ENCODE measurements around the gene DDX39A. TPM values are rescaled to one million over a fixed set of nuclear protein-coding genes. Genes with fewer than 3 reads are reported as not detected.
"Not testable (repeated sequence)": the region's sequence is repeated elsewhere in the genome, so short reads cannot be mapped to it uniquely, and the experiment has no call there.

Gene DDX39A
- 95.5 TPM for polyA plus RNA-seq (2013, experiment 1 of 4)
- polyA plus RNA-seq (2013, experiment 2 of 4) = 91.5 TPM
- polyA plus RNA-seq (2013, experiment 3 of 4) = 78.7 TPM
- polyA plus RNA-seq (2013, experiment 4 of 4) = 76.2 TPM

DNA sequence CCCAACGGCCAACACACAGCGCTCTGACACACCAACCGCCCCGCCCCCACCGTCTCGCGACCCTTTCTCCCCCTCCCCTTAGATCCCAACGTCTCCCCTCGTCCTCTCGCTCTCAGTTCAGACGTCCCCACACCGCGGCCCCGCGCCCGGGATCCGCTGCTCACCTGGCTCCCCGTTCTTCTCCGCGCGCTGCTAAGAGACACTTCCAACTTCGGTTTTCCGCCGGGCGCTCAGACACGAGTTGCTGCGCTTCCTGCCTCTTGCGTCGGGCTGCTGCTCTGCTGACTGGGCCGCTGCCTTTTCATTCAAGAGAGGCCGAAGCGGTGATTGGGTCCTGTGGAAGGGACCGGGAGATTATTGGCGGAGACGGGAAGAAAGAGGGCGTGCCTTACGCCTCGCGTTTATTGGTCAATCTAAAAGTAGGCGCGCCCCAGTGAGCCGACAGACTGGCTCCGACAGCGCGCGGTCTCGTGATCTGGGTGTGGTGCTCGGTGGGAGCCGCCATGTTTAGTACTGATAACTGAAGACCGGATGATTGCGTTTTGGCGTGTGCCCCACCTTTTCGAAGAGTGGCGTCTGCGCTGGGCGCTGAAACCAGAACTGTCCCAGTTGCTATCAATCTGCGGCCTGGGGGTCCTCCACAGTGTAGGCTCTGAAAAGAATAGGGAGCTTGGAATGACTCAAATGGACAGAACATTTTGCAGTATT is at the start of gene DDX39A:
Gene DDX39A, minus strand, starts transcription at position 236 of the 708 bp plus-strand sequence. CDS start 6,121 bp downstream, outside the sequence.
- Histone ChIP-seq H3K9me3 (ENCODE audit: control insufficient read depth, low read length) (no peaks in the 10 kb centered on the region), H3K4me3 (ENCODE audit: insufficient read depth, low read depth, low read length) (peak within 1 kb of the TSS; percentile 88), H3K27ac (ENCODE audit: insufficient read depth, low read depth, low read length, poor library complexity, severe bottlenecking) (peak within 1 kb of the TSS; percentile 87), H3K4me1 (ENCODE audit: control insufficient read depth, insufficient read depth, low read length) (peaks cover 13% of the 10 kb centered on the region), H3K36me3 (ENCODE audit: control insufficient read depth, insufficient read depth, low read length) (no peaks in the 10 kb centered on the region), H3K27me3 (ENCODE audit: control insufficient read depth, insufficient read depth, low read length, poor library complexity, severe bottlenecking) (no peaks in the 10 kb centered on the region)
- 0 to 1% methylated on average over 57 of the region's 57 CpGs for WGBS, 2 experiments

GRCh38 chr19:14467816-14468215 is 48.7 kb upstream of the DDX39A start:
- WGBS, 2 experiments = 82 to 85% methylated on average over 9 of the region's 9 CpGs
- no peak overlapping the region for H3K4me3 ChIP-seq (ENCODE audit: insufficient read depth, low read depth, low read length)
- no peaks in the 10 kb centered on the region for H3K9me3 ChIP-seq (ENCODE audit: control insufficient read depth, low read length)
- no peak overlapping the region for H3K27ac ChIP-seq (ENCODE audit: insufficient read depth, low read depth, low read length, poor library complexity, severe bottlenecking)
- H3K4me1 ChIP-seq (ENCODE audit: control insufficient read depth, insufficient read depth, low read length) = peaks cover 5% of the 10 kb centered on the region
- peaks cover 7% of the 10 kb centered on the region for H3K27me3 ChIP-seq (ENCODE audit: control insufficient read depth, insufficient read depth, low read length, poor library complexity, severe bottlenecking)
- peaks cover 24% of the 10 kb centered on the region for H3K36me3 ChIP-seq (ENCODE audit: control insufficient read depth, insufficient read depth, low read length)

DNA sequence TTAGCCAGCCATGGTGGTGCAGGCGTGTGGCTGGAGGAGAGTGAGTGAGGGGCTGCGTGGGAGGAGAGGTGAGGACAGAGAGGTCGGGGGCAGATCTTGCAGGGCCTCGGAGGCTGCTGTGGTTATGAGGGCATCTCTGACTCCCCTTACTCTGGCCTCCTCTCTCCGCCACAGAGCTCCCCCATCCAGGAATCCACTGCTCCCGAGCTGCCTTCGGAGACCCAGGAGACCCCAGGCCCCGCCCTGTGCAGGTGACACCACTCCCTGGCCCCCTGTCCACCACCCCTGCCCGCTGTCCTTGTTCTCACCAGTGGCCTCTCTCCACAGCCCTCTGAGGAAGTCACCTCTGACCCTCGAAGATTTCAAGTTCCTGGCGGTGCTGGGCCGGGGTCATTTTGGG is 48.2 kb upstream of the DDX39A start:
- no peak overlapping the region for H3K4me3 ChIP-seq (ENCODE audit: insufficient read depth, low read depth, low read length)
- no peaks in the 10 kb centered on the region for H3K9me3 ChIP-seq (ENCODE audit: control insufficient read depth, low read length)
- 94 to 95% methylated on average over 12 of the region's 12 CpGs for WGBS, 2 experiments
- H3K36me3 ChIP-seq (ENCODE audit: control insufficient read depth, insufficient read depth, low read length) = peaks cover 27% of the 10 kb centered on the region
- peaks cover 2% of the 10 kb centered on the region for H3K27me3 ChIP-seq (ENCODE audit: control insufficient read depth, insufficient read depth, low read length, poor library complexity, severe bottlenecking)
- no peak overlapping the region for H3K27ac ChIP-seq (ENCODE audit: insufficient read depth, low read depth, low read length, poor library complexity, severe bottlenecking)
- peaks cover 1% of the 10 kb centered on the region for H3K4me1 ChIP-seq (ENCODE audit: control insufficient read depth, insufficient read depth, low read length)

GRCh38 chr19:14463747-14464146 is 44.6 kb upstream of the DDX39A start:
- 95 to 97% methylated on average over 21 of the region's 21 CpGs for WGBS, 2 experiments
- Histone ChIP-seq H3K9me3 (ENCODE audit: control insufficient read depth, low read length) (no peaks in the 10 kb centered on the region), H3K36me3 (ENCODE audit: control insufficient read depth, insufficient read depth, low read length) (peaks cover 27% of the 10 kb centered on the region)

GRCh38 chr19:14462401-14462800 is 43.3 kb upstream of the DDX39A start:
- not testable (repeated sequence) for H3K4me1 ChIP-seq (ENCODE audit: control insufficient read depth, insufficient read depth, low read length); H3K4me3 ChIP-seq (ENCODE audit: insufficient read depth, low read depth, low read length); H3K27me3 ChIP-seq (ENCODE audit: control insufficient read depth, insufficient read depth, low read length, poor library complexity, severe bottlenecking); H3K9me3 ChIP-seq (ENCODE audit: control insufficient read depth, low read length); H3K27ac ChIP-seq (ENCODE audit: insufficient read depth, low read depth, low read length, poor library complexity, severe bottlenecking)
- WGBS, 2 experiments = 95 to 97% methylated on average over 7 of the region's 7 CpGs
- peaks cover 26% of the 10 kb centered on the region for H3K36me3 ChIP-seq (ENCODE audit: control insufficient read depth, insufficient read depth, low read length)

More at GRCh38 chr19:14463747-14464146, 44.6 kb upstream of the DDX39A start:
- no peak overlapping the region for H3K4me3 ChIP-seq (ENCODE audit: insufficient read depth, low read depth, low read length)
- H3K27me3 ChIP-seq (ENCODE audit: control insufficient read depth, insufficient read depth, low read length, poor library complexity, severe bottlenecking) = no peaks in the 10 kb centered on the region
- H3K27ac ChIP-seq (ENCODE audit: insufficient read depth, low read depth, low read length, poor library complexity, severe bottlenecking) = no peak overlapping the region
- no peaks in the 10 kb centered on the region for H3K4me1 ChIP-seq (ENCODE audit: control insufficient read depth, insufficient read depth, low read length)

GRCh38 chr19:14460935-14461334 is 41.8 kb upstream of the DDX39A start:
- WGBS, 2 experiments = 92 to 96% methylated on average over 2 of the region's 2 CpGs
- Histone ChIP-seq H3K4me1 (ENCODE audit: control insufficient read depth, insufficient read depth, low read length) (no peaks in the 10 kb centered on the region), H3K27ac (ENCODE audit: insufficient read depth, low read depth, low read length, poor library complexity, severe bottlenecking) (no peak overlapping the region), H3K9me3 (ENCODE audit: control insufficient read depth, low read length) (no peaks in the 10 kb centered on the region), H3K36me3 (ENCODE audit: control insufficient read depth, insufficient read depth, low read length) (peaks cover 22% of the 10 kb centered on the region), H3K4me3 (ENCODE audit: insufficient read depth, low read depth, low read length) (no peak overlapping the region), H3K27me3 (ENCODE audit: control insufficient read depth, insufficient read depth, low read length, poor library complexity, severe bottlenecking) (no peaks in the 10 kb centered on the region)

- no peak overlapping the region for H3K27ac ChIP-seq (ENCODE audit: insufficient read depth, low read depth, low read length, poor library complexity, severe bottlenecking)
- no peaks in the 10 kb centered on the region for H3K9me3 ChIP-seq (ENCODE audit: control insufficient read depth, low read length)
- peaks cover 22% of the 10 kb centered on the region for H3K36me3 ChIP-seq (ENCODE audit: control insufficient read depth, insufficient read depth, low read length)
- H3K4me3 ChIP-seq (ENCODE audit: insufficient read depth, low read depth, low read length) = no peak overlapping the region
- 92 to 96% methylated on average over 5 of the region's 5 CpGs for WGBS, 2 experiments
- no peaks in the 10 kb centered on the region for H3K4me1 ChIP-seq (ENCODE audit: control insufficient read depth, insufficient read depth, low read length)
- no peaks in the 10 kb centered on the region for H3K27me3 ChIP-seq (ENCODE audit: control insufficient read depth, insufficient read depth, low read length, poor library complexity, severe bottlenecking)
These were observed 40.6 kb upstream of the DDX39A start for GRCh38 chr19:14459703-14460102.

DNA sequence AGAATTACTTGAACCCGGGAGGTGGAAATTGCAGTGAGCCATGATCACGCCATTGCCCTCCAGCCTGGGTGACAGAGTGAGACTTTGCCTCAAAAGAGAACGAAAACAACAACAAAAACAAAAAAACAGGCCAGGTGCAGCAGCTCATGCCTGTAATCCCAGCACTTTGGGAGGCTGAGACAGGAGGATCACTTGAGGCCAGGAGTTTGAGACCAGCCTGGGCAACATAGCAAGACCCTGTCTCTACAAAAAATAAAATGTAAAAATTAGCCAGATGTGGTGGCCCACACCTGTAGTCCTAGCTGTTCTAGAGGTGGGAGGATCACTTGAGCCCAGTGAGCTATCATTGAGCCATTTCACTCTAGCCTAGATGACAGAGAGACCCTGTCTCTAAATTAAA is 33.2 kb upstream of the DDX39A start:
- peaks cover 29% of the 10 kb centered on the region for H3K36me3 ChIP-seq (ENCODE audit: control insufficient read depth, insufficient read depth, low read length)
- WGBS, 2 experiments = 86 to 91% methylated on average over 3 of the region's 3 CpGs
- H3K4me1 ChIP-seq (ENCODE audit: control insufficient read depth, insufficient read depth, low read length) = not testable (repeated sequence)

GRCh38 chr19:14450876-14451275 is 31.7 kb upstream of the DDX39A start:
- H3K4me1 ChIP-seq (ENCODE audit: control insufficient read depth, insufficient read depth, low read length) = no peaks in the 10 kb centered on the region
- H3K9me3 ChIP-seq (ENCODE audit: control insufficient read depth, low read length) = no peaks in the 10 kb centered on the region
- no peak overlapping the region for H3K4me3 ChIP-seq (ENCODE audit: insufficient read depth, low read depth, low read length)
- no peak overlapping the region for H3K27ac ChIP-seq (ENCODE audit: insufficient read depth, low read depth, low read length, poor library complexity, severe bottlenecking)
- H3K36me3 ChIP-seq (ENCODE audit: control insufficient read depth, insufficient read depth, low read length) = peaks cover 40% of the 10 kb centered on the region
- 95 to 96% methylated on average over 19 of the region's 19 CpGs for WGBS, 2 experiments
- no peaks in the 10 kb centered on the region for H3K27me3 ChIP-seq (ENCODE audit: control insufficient read depth, insufficient read depth, low read length, poor library complexity, severe bottlenecking)

More for the DNA sequence above, 33.2 kb upstream of the DDX39A start:
- not testable (repeated sequence) for H3K27ac ChIP-seq (ENCODE audit: insufficient read depth, low read depth, low read length, poor library complexity, severe bottlenecking); H3K27me3 ChIP-seq (ENCODE audit: control insufficient read depth, insufficient read depth, low read length, poor library complexity, severe bottlenecking); H3K4me3 ChIP-seq (ENCODE audit: insufficient read depth, low read depth, low read length); H3K9me3 ChIP-seq (ENCODE audit: control insufficient read depth, low read length)

GRCh38 chr19:14450168-14450874 is 31.2 kb upstream of the DDX39A start:
- no peaks in the 10 kb centered on the region for H3K4me1 ChIP-seq (ENCODE audit: control insufficient read depth, insufficient read depth, low read length)
- no peaks in the 10 kb centered on the region for H3K9me3 ChIP-seq (ENCODE audit: control insufficient read depth, low read length)
- H3K27ac ChIP-seq (ENCODE audit: insufficient read depth, low read depth, low read length, poor library complexity, severe bottlenecking) = no peak overlapping the region
- no peak overlapping the region for H3K4me3 ChIP-seq (ENCODE audit: insufficient read depth, low read depth, low read length)
- 87% methylated on average over 30 of the region's 30 CpGs for WGBS, 2 experiments
- H3K36me3 ChIP-seq (ENCODE audit: control insufficient read depth, insufficient read depth, low read length) = peaks cover 42% of the 10 kb centered on the region
- no peaks in the 10 kb centered on the region for H3K27me3 ChIP-seq (ENCODE audit: control insufficient read depth, insufficient read depth, low read length, poor library complexity, severe bottlenecking)
